Measurements from ENCODE around the gene ACSS3.
"Not testable (repeated sequence)": the region's sequence is repeated elsewhere in the genome, so short reads cannot be mapped to it uniquely, and the experiment has no call there.

The ACSS3 gene, protein sequence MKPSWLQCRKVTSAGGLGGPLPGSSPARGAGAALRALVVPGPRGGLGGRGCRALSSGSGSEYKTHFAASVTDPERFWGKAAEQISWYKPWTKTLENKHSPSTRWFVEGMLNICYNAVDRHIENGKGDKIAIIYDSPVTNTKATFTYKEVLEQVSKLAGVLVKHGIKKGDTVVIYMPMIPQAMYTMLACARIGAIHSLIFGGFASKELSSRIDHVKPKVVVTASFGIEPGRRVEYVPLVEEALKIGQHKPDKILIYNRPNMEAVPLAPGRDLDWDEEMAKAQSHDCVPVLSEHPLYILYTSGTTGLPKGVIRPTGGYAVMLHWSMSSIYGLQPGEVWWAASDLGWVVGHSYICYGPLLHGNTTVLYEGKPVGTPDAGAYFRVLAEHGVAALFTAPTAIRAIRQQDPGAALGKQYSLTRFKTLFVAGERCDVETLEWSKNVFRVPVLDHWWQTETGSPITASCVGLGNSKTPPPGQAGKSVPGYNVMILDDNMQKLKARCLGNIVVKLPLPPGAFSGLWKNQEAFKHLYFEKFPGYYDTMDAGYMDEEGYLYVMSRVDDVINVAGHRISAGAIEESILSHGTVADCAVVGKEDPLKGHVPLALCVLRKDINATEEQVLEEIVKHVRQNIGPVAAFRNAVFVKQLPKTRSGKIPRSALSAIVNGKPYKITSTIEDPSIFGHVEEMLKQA

GRCh38 chr12:81077686-81078441 lies at the start of gene ACSS3:
ACSS3 (plus strand) TSS chr12:81078079; CDS start chr12:81078121, 42 bp downstream.
- H3K4me3 ChIP-seq (ENCODE audit: control insufficient read depth, low read depth, low read length), result peak within 1 kb of the TSS; percentile 67
- DNase-seq (ENCODE audit: low read depth), result no peak
- TF ChIP-seq CTCF (IDR thresholded peaks at IDR 0.05; ENCODE audit: control insufficient read depth, insufficient read depth, low read depth, low read length, missing control alignments), result no peak

GRCh38 chr12:81034926-81035325 lies 43.0 kb upstream of the ACSS3 start:
- no peak overlapping the region for H3K4me3 ChIP-seq (ENCODE audit: control insufficient read depth, low read depth, low read length)
- DNase-seq (ENCODE audit: low read depth), result no peak
- no peak for TF ChIP-seq CTCF (IDR thresholded peaks at IDR 0.05; ENCODE audit: control insufficient read depth, insufficient read depth, low read depth, low read length, missing control alignments)

DNA sequence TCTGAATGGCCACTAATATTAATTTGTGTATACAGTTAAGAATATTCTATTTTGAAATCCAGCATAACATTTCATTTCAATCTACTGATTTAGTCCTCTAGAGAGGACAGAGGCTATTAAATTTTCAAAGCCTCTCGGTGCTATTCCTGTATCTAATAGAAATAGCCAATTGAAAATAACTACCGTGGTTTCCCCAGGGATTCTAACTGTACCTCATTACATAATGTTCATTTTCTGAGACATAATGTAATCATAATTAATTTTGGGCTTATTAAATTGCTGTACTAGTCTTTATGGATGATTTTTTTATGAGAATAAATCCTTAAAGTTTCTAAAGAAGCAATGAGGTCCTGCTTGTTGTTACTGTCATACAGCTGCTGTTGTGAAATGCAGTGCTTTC lies 38.6 kb upstream of the ACSS3 start:
- TF ChIP-seq CTCF (IDR thresholded peaks at IDR 0.05; ENCODE audit: control insufficient read depth, insufficient read depth, low read depth, low read length, missing control alignments), result no peak

DNA sequence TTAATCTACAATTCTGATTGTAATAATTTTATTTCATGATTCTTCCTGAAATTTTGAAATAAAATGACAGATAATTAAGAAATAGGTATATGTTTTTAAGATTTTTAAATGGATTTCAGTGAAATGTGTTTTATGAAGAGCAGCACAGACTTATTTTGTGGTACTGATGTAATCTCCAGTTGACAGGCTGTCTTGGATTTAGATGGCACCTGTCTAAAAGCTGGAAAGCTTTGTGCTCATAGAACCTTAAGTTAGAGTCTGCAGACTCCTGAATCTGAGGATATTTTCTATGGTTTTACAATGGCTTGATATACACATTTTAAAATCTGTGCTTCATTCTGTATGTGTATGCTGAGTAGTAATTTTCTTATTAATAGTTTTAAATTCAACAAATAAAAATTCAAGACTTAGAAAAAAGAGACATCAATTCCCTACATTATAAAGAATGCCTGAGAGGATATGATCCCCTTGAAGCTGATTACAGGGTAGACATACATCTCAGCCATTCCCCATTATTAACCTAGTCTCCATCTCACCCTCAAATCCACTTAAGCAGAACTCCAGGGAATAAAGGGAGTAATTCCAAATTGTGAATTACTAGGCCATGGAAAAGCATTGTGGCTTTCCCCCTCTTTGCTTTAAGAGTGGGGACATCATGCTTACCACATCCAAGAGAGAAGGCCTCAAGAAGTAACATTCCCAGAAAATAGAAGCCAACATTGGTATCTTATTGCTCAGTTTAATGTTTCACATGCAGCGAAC lies 33.7 kb upstream of the ACSS3 start:
- DNase-seq (ENCODE audit: low read depth), result no peak
- no peak for TF ChIP-seq CTCF (IDR thresholded peaks at IDR 0.05; ENCODE audit: control insufficient read depth, insufficient read depth, low read depth, low read length, missing control alignments)
- no peak overlapping the region for H3K4me3 ChIP-seq (ENCODE audit: control insufficient read depth, low read depth, low read length)

More for the DNA sequence above, 38.6 kb upstream of the ACSS3 start:
- DNase-seq (ENCODE audit: low read depth), result no peak
- H3K4me3 ChIP-seq (ENCODE audit: control insufficient read depth, low read depth, low read length), result no peak overlapping the region

- not testable (repeated sequence) for DNase-seq (ENCODE audit: low read depth); H3K4me3 ChIP-seq (ENCODE audit: control insufficient read depth, low read depth, low read length)
These were observed 12.9 kb upstream of the ACSS3 start for GRCh38 chr12:81064971-81065370.

DNA sequence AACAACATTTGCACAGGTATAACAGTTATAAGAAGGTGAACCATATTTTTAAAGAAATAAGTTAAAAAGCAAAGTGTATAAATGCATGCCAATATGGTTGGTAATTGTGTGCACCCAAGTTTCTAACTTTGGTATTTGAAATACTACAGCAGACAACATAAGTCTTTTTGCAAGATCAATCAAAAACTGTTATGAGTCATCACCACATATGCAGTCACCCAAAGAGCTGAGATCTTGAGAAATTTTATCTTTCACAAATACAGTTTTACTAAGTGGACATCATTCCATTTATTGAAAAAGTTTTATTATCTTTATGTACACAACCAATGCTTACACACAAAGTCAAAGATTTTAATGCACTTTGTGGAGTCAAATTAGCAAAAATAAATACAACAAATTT lies 7.0 kb upstream of the ACSS3 start:
- no peak overlapping the region for H3K4me3 ChIP-seq (ENCODE audit: control insufficient read depth, low read depth, low read length)
- no peak for TF ChIP-seq CTCF (IDR thresholded peaks at IDR 0.05; ENCODE audit: control insufficient read depth, insufficient read depth, low read depth, low read length, missing control alignments)
- DNase-seq (ENCODE audit: low read depth), result no peak
